Measurements from ENCODE around the gene CFAP119. TPM values are rescaled to one million over a fixed set of nuclear protein-coding genes. Genes with fewer than 3 reads are reported as not detected.

CFAP119 gene
- polyA plus RNA-seq, 1 of the 3 experiments (the other 2 are of a cell fraction) = 28.4 TPM

- Histone ChIP-seq H2AFZ (ENCODE audit: low read depth) (no peak overlapping the region), H3K9ac (no peak overlapping the region), H3K27ac (ENCODE audit: low read depth in 2 of 2, low read length in 1 of 2) (no peak overlapping the region), H3K4me3 (ENCODE audit: low read depth in 2 of 2, low read length in 1 of 2) (no peak overlapping the region), H3K36me3 (replicated peaks in 1 of 2; ENCODE audit: control insufficient read depth in 1 of 2, insufficient read depth in 2 of 2, low read length in 1 of 2) (peaks cover 30 to 59% of the 10 kb centered on the region in 2 experiments), H3F3A (replicated peaks; ENCODE audit: insufficient read depth) (peaks cover 12% of the 10 kb centered on the region), H3K9me3 (no peaks in the 10 kb centered on the region), H3K9me2 (no peaks in the 10 kb centered on the region), H3K4me1 (ENCODE audit: control insufficient read depth in 1 of 2, insufficient read depth in 2 of 2, low read depth in 1 of 2, low read length in 1 of 2) (peaks cover 10 to 17% of the 10 kb centered on the region in 2 experiments; a peak in 3 of 4 replicates), H3K79me2 (ENCODE audit: insufficient read depth) (0 out of 2 replicates have a peak, but pooled peaks cover 7% of the 10 kb centered on the region), H3K4me2 (no peak overlapping the region), H4K20me1 (ENCODE audit: insufficient read depth) (no peaks in the 10 kb centered on the region), H3K27me3 (ENCODE audit: insufficient read depth) (no peaks in the 10 kb centered on the region)
- TF ChIP-seq USF2 (IDR thresholded peaks at IDR 0.05; ENCODE audit: borderline replicate concordance, low read depth, low read length) (no peak), FOSL2 (IDR thresholded peaks at IDR 0.05; ENCODE audit: borderline replicate concordance, low read depth) (no peak), NFIC (IDR thresholded peaks at IDR 0.05; ENCODE audit: borderline replicate concordance) (no peak), POLR2AphosphoS5 (IDR thresholded peaks at IDR 0.05; ENCODE audit: low read depth, low read length) (no peak), ELF1 (IDR thresholded peaks at IDR 0.05) (no peak), EZH2phosphoT487 (IDR thresholded peaks at IDR 0.05; ENCODE audit: borderline replicate concordance, low read depth) (no peak), GATA2 (CRISPR knock-in tag; IDR thresholded peaks at IDR 0.05) (no peak)
- DNase-seq = no peak
- WGBS (ENCODE audit: low lambda C conversion rate) = 91% methylated on average over 9 of the region's 14 CpGs
- POLR2A ChIA-PET = interaction anchor here (1.4 kb wide), 1 partner anchor 33 kb away, joined by 3 read pairs; no protein-coding TSS in a partner anchor
- CTCF ChIA-PET = no interaction called here
These were observed 9.9 kb upstream of the CFAP119 start for GRCh38 chr16:30771726-30772125.

- H3K9me2 ChIP-seq = no peaks in the 10 kb centered on the region
- POLR2A ChIA-PET = no interaction called here
- H3K79me2 ChIP-seq (ENCODE audit: insufficient read depth) = peaks cover 11% of the 10 kb centered on the region; the same call in 1 of the 2 replicates
- H3K4me1 ChIP-seq (ENCODE audit: control insufficient read depth in 1 of 2, insufficient read depth in 2 of 2, low read depth in 1 of 2, low read length in 1 of 2) = peaks cover 0 to 2% of the 10 kb centered on the region in 2 experiments; a peak in 1 of 4 replicates
- peaks cover 6% of the 10 kb centered on the region for H3F3A ChIP-seq (replicated peaks; ENCODE audit: insufficient read depth)
- CTCF ChIA-PET = interaction anchor here (1.3 kb wide), 1 partner anchor 15 kb away, joined by 3 read pairs; no protein-coding TSS in a partner anchor
- 93% methylated on average over 8 of the region's 17 CpGs for WGBS (ENCODE audit: low lambda C conversion rate)
- no peak overlapping the region for H3K4me2 ChIP-seq
- H3K27ac ChIP-seq (ENCODE audit: low read depth in 2 of 2, low read length in 1 of 2) = no peak overlapping the region
- no peaks in the 10 kb centered on the region for H4K20me1 ChIP-seq (ENCODE audit: insufficient read depth)
- no peaks in the 10 kb centered on the region for H3K9me3 ChIP-seq
- H3K36me3 ChIP-seq (replicated peaks in 1 of 2; ENCODE audit: control insufficient read depth in 1 of 2, insufficient read depth in 2 of 2, low read length in 1 of 2) = peaks cover 40 to 79% of the 10 kb centered on the region in 2 experiments
- no peak overlapping the region for H3K4me3 ChIP-seq (ENCODE audit: low read depth in 2 of 2, low read length in 1 of 2)
- no peak overlapping the region for H3K9ac ChIP-seq
- TF ChIP-seq CHD2 (IDR thresholded peaks at IDR 0.05; ENCODE audit: low read length, partially characterized antibody) (no peak), MEF2A (IDR thresholded peaks at IDR 0.05; ENCODE audit: borderline replicate concordance, low read depth) (no peak), PBX3 (IDR thresholded peaks at IDR 0.05) (no peak), TEAD4 (IDR thresholded peaks at IDR 0.05; ENCODE audit: borderline replicate concordance, insufficient read depth) (no peak), ZBTB33 (IDR thresholded peaks at IDR 0.05; ENCODE audit: borderline replicate concordance, low read depth) (no peak), USF2 (IDR thresholded peaks at IDR 0.05; ENCODE audit: borderline replicate concordance, low read depth, low read length) (no peak), TCF12 (IDR thresholded peaks at IDR 0.05) (no peak), FOSL2 (IDR thresholded peaks at IDR 0.05; ENCODE audit: borderline replicate concordance, low read depth) (no peak), RCOR1 (IDR thresholded peaks at IDR 0.05; ENCODE audit: low read length) (no peak), REST (IDR thresholded peaks at IDR 0.05; ENCODE audit: low read depth, low read length) (no peak)
- no peaks in the 10 kb centered on the region for H3K27me3 ChIP-seq (ENCODE audit: insufficient read depth)
- no peak for DNase-seq
- H2AFZ ChIP-seq (ENCODE audit: low read depth) = no peak overlapping the region
These were observed 7.7 kb upstream of the CFAP119 start for GRCh38 chr16:30769379-30770089.

Measured in SK-N-SH (cell line).